IMR-90 (cell line): Measurements from ENCODE around the gene TGM6. TPM values are rescaled to one million over a fixed set of nuclear protein-coding genes. Genes with fewer than 3 reads are reported as not detected.

ENCODE experiments used
- ATAC-seq: fragments of 200-7000 bp; cut with Tn5 transposase; 2 replicates; pipeline ENCODE4 v1.9.1; 2020; ENCODE audit warnings: low read depth, mild to moderate bottlenecking, moderate library complexity
- BruUV-seq: library from RNA; stranded (reverse); fragments of 400-500 nt; replicated peaks from 2 replicates; lab custom pipeline; 2021; lab: Mats Ljungman, UMichigan
- CTCF ChIA-PET: fragments of 300-600 bp; formaldehyde crosslinking; extraction: SDS; loops from one replicate; lab custom pipeline; 2021; ENCODE audit warnings: antibody characterized with exemption; lab: Yijun Ruan, JAX
- POLR2A ChIA-PET: fragments of 300-600 bp; sonication (Branson Sonifier 250); formaldehyde crosslinking; loops from one replicate; lab custom pipeline; 2022; ENCODE audit warnings: antibody characterized with exemption; ENCODE audit not compliant: unreplicated experiment; lab: Charles Lee
- DNase-seq: peaks from one replicate; pipeline ENCODE4 v3.0.0; 2013
- H2AFZ ChIP-seq: replicated peaks from 2 replicates; pipeline ENCODE3; 2013; ENCODE audit warnings: low read length, mild to moderate bottlenecking; ENCODE audit not compliant: poor library complexity
- H2AK5ac ChIP-seq: 2 replicates; pipeline ENCODE4 v1.6.1; 2013; ENCODE audit warnings: low read depth, low read length, inconsistent platforms
- H2AK9ac ChIP-seq: replicated peaks from 2 replicates; pipeline ENCODE3; 2013; ENCODE audit warnings: mild to moderate bottlenecking, low read depth, low read length, moderate library complexity; ENCODE audit not compliant: poor library complexity
- H2BK120ac ChIP-seq: 2 replicates; pipeline ENCODE4 v1.6.1; 2013; ENCODE audit warnings: low read depth, low read length, inconsistent platforms
- H2BK15ac ChIP-seq: 3 replicates; pipeline ENCODE4 v1.6.1; 2013; ENCODE audit warnings: low read depth, low read length, inconsistent platforms
- H2BK20ac ChIP-seq: 2 replicates; pipeline ENCODE4 v1.6.1; 2013; ENCODE audit warnings: low read depth, mild to moderate bottlenecking, inconsistent platforms, low read length, moderate library complexity
- H2BK5ac ChIP-seq: 2 replicates; pipeline ENCODE4 v1.6.1; 2013; ENCODE audit warnings: mild to moderate bottlenecking, low read depth, low read length, inconsistent platforms; ENCODE audit not compliant: poor library complexity, severe bottlenecking
- H3K14ac ChIP-seq: replicated peaks from 2 replicates; pipeline ENCODE4 v1.6.1; 2013; ENCODE audit warnings: low read depth, low read length, inconsistent platforms
- H3K18ac ChIP-seq: 2 replicates; pipeline ENCODE4 v1.6.1; 2013; ENCODE audit warnings: low read depth, low read length, control low read depth
- H3K23ac ChIP-seq: 2 replicates; pipeline ENCODE4 v1.6.1; 2013; ENCODE audit warnings: low read depth, low read length, inconsistent platforms
- H3K27ac ChIP-seq: 2 replicates; pipeline ENCODE4 v1.5.1; 2013; ENCODE audit warnings: mild to moderate bottlenecking, control low read depth, low read length; ENCODE audit not compliant: insufficient read depth
- H3K27me3 ChIP-seq: 2 replicates; pipeline ENCODE4 v1.6.1; 2013; ENCODE audit warnings: low read length; ENCODE audit not compliant: control insufficient read depth, insufficient read depth
- H3K36me3 ChIP-seq: 2 replicates; pipeline ENCODE4 v1.6.1; 2013; ENCODE audit warnings: low read length, mixed read lengths; ENCODE audit not compliant: control insufficient read depth, insufficient read depth
- H3K4ac ChIP-seq: 2 replicates; pipeline ENCODE4 v1.6.1; 2013; ENCODE audit warnings: low read depth, low read length, inconsistent platforms
- H3K4me1 ChIP-seq: 2 replicates; pipeline ENCODE4 v1.6.1; 2013; ENCODE audit warnings: low read length, mixed read lengths; ENCODE audit not compliant: control insufficient read depth, insufficient read depth
- H3K4me2 ChIP-seq: 2 replicates; pipeline ENCODE4 v1.6.1; 2013; ENCODE audit warnings: low read depth, mild to moderate bottlenecking, control low read depth, low read length, moderate library complexity
- H3K4me3 ChIP-seq: 2 replicates; pipeline ENCODE4 v1.5.1; 2013; ENCODE audit warnings: low read depth, mild to moderate bottlenecking, control low read depth, low read length, moderate library complexity; ENCODE audit not compliant: insufficient read depth
- H3K56ac ChIP-seq: 2 replicates; pipeline ENCODE4 v1.6.1; 2013; ENCODE audit warnings: low read length, inconsistent platforms; ENCODE audit not compliant: insufficient read depth; ENCODE audit errors: extremely low read depth
- H3K79me1 ChIP-seq, 2 experiments: 2 replicates each; pipeline ENCODE4 v1.6.1; 2013; ENCODE audit warnings: low read length in 2 of 2, inconsistent platforms in 1 of 2, low read depth in 1 of 2
- H3K9ac ChIP-seq: 2 replicates; pipeline ENCODE4 v1.6.1; 2013; ENCODE audit warnings: low read depth, low read length, control low read depth
- H3K9me1 ChIP-seq: 2 replicates; pipeline ENCODE4 v1.6.1; 2013; ENCODE audit warnings: low read length, inconsistent platforms; ENCODE audit not compliant: insufficient read depth
- H3K9me3 ChIP-seq: 2 replicates; pipeline ENCODE4 v1.6.1; 2013; ENCODE audit warnings: low read length; ENCODE audit not compliant: control insufficient read depth, insufficient read depth
- H4K20me1 ChIP-seq: 2 replicates; pipeline ENCODE4 v1.6.1; 2013; ENCODE audit warnings: low read length, inconsistent platforms; ENCODE audit not compliant: insufficient read depth
- H4K5ac ChIP-seq: 2 replicates; pipeline ENCODE4 v1.6.1; 2013; ENCODE audit warnings: mild to moderate bottlenecking, low read depth, low read length, control low read depth
- H4K8ac ChIP-seq, 2 experiments: 2 replicates each; pipeline ENCODE4 v1.6.1; 2013; ENCODE audit warnings: low read depth in 2 of 2, low read length in 2 of 2, control low read depth in 1 of 2, inconsistent platforms in 1 of 2
- H4K91ac ChIP-seq: 2 replicates; pipeline ENCODE4 v1.6.1; 2013; ENCODE audit warnings: low read depth, low read length, inconsistent platforms; ENCODE audit not compliant: insufficient read depth
- BHLHE40 ChIP-seq: fragments of 150-350 bp; IDR thresholded peaks from 2 replicates; pipeline ENCODE4 v1.6.1; 2016; ENCODE audit warnings: mild to moderate bottlenecking, low read depth, low read length
- CHD1 ChIP-seq: IDR thresholded peaks from 2 replicates; pipeline ENCODE4 v1.6.1; 2012; ENCODE audit warnings: low read depth, low read length, improper control_type of control experiment
- FOS ChIP-seq: fragments of 150-350 bp; IDR thresholded peaks from 2 replicates; pipeline ENCODE4 v1.6.1; 2016; ENCODE audit warnings: low read depth, low read length
- MAFK ChIP-seq: IDR thresholded peaks from 2 replicates; pipeline ENCODE4 v1.6.1; 2012; ENCODE audit warnings: low read depth, low read length, improper control_type of control experiment
- MAZ ChIP-seq: IDR thresholded peaks from 2 replicates; pipeline ENCODE4 v1.6.1; 2012; ENCODE audit warnings: low read depth, mild to moderate bottlenecking, low read length, improper control_type of control experiment, moderate library complexity, borderline replicate concordance
- MXI1 ChIP-seq: IDR thresholded peaks from 2 replicates; pipeline ENCODE4 v1.6.1; 2012; ENCODE audit warnings: low read depth, mild to moderate bottlenecking, low read length, moderate library complexity, borderline replicate concordance
- RAD21 ChIP-seq: IDR thresholded peaks from 2 replicates; pipeline ENCODE4 v1.6.1; 2012; ENCODE audit warnings: low read length, improper control_type of control experiment
- RCOR1 ChIP-seq: IDR thresholded peaks from 2 replicates; pipeline ENCODE4 v1.6.1; 2012; ENCODE audit warnings: mild to moderate bottlenecking, low read length, improper control_type of control experiment; ENCODE audit not compliant: insufficient replicate concordance
- RFX5 ChIP-seq: IDR thresholded peaks from 2 replicates; pipeline ENCODE4 v1.8.0; 2012; ENCODE audit warnings: low read depth, mild to moderate bottlenecking, low read length, moderate library complexity
- SMC3 ChIP-seq: fragments of 150-350 bp; IDR thresholded peaks from 2 replicates; pipeline ENCODE4 v1.6.1; 2016; ENCODE audit warnings: low read depth, mild to moderate bottlenecking, antibody characterized with exemption, low read length, moderate library complexity
- WGBS, 2 experiments: methylation state at CpG; one replicate each; pipeline versions ENCODE4 v1.1.5 to v1.1.7; 2013; ENCODE audit warnings: missing lambda C conversion rate in 2 of 2; ENCODE audit not compliant: insufficient read length in 1 of 2; ENCODE audit errors: extremely low coverage in 2 of 2; 5-methylcytosine and 5-hydroxymethylcytosine counted together
- dilution Hi-C: fragments of 300-500 bp; cut with HindIII; formaldehyde crosslinking; loops from one replicate; pipeline ENCODE4 v1.14.3; 2018; ENCODE audit warnings: low sequenced_read_pairs; ENCODE audit not compliant: unreplicated experiment
- in situ Hi-C: fragments of 300-500 bp; cut with MboI; formaldehyde crosslinking; loops from 3 replicates; pipeline ENCODE4 v1.14.3; 2019; ENCODE audit warnings: low sequenced_read_pairs, inconsistent platforms, mixed read lengths
- intact Hi-C: fragments of 100-400 bp; cut with micrococcal nuclease; formaldehyde crosslinking; loops from 2 replicates; pipeline ENCODE4 v1.10.0; 2022
- polyA plus RNA-seq, 3 experiments: library from polyadenylated mRNA; depleted of rRNA; stranded (reverse); fragments of >200 nt; gene quantifications; 2 replicates each; pipeline ENCODE4 v1.2.3, GENCODE V29; 2012; ENCODE audit warnings: low replicate concordance in 1 of 3
- total RNA-seq: library from RNA; depleted of rRNA; stranded (reverse); fragments of >200 nt; gene quantifications from 2 replicates; pipeline ENCODE4 v1.2.3, GENCODE V29; 2012
- TF ChIP-seq, protein P1 (sequence below): fragments of 150-350 bp; IDR thresholded peaks from 2 replicates; pipeline ENCODE4 v1.6.1; 2017; ENCODE audit warnings: mild to moderate bottlenecking, antibody characterized with exemption, low read length, low read depth
- TF ChIP-seq, protein P2 (sequence below): fragments of 150-350 bp; IDR thresholded peaks from 2 replicates; pipeline ENCODE4 v1.6.1; 2016; ENCODE audit warnings: low read depth, mild to moderate bottlenecking, low read length, moderate library complexity, borderline replicate concordance
- TF ChIP-seq, protein P3 (sequence below): conservative IDR thresholded peaks from 2 replicates; pipeline ENCODE4 v1.5.1; 2012; ENCODE audit warnings: mild to moderate bottlenecking, low read depth, low read length, improper control_type of control experiment

The TGM6 gene
- total and polyA plus RNA-seq, 2 of the 4 experiments (the other 2 are of a cell fraction): not detected

DNA sequence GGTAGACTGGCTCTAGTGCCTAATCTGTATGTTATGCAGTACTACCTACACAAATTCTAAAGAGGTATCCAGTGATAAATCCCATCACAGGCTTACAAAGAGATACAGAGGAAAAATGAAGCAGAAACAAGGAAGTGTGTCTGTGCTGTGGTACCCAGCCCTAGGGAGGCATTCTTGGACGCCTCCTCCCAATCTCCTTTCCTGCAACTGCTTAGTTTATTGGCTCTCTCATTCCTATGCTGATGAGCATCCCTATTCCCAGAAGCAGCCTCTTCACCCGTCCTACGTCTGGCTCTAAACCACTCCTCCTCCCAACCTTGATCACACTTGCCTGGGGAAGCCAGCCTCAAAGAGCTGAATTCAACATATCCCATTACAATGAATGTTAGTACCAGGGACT lies 34.5 kb upstream of the TGM6 start:
- Histone ChIP-seq H4K5ac (no peak overlapping the region), H2BK15ac (no peak overlapping the region), H2AK9ac (no peak overlapping the region), H4K20me1 (no peaks in the 10 kb centered on the region), H4K8ac (no peak overlapping the region), H3K9me1 (no peaks in the 10 kb centered on the region), H2BK120ac (no peak overlapping the region), H3K23ac (no peak overlapping the region), H3K56ac (no peak overlapping the region), H3K18ac (no peak overlapping the region), H3K36me3 (no peaks in the 10 kb centered on the region), H2BK5ac (no peak overlapping the region), H3K4ac (no peak overlapping the region), H2AK5ac (no peak overlapping the region), H3K27me3 (no peaks in the 10 kb centered on the region; the same call in 1 of the 2 replicates), H3K4me3 (no peak overlapping the region), H2BK20ac (no peak overlapping the region), H3K9ac (no peak overlapping the region), H3K27ac (no peak overlapping the region), H3K4me2 (no peak overlapping the region), H3K9me3 (no peaks in the 10 kb centered on the region), H4K91ac (no peak overlapping the region), H3K79me1 (no peaks in the 10 kb centered on the region), H3K14ac (no peak overlapping the region), H2AFZ (no peak overlapping the region), H3K4me1 (no peaks in the 10 kb centered on the region)
- 40% methylated on average over 1 of the region's 3 CpGs; no CpG with 5 or more reads in 1 of the 2 experiments for WGBS, 2 experiments
- ChIA-PET CTCF (no interaction called here), POLR2A (no interaction called here)
- TF ChIP-seq, protein P1, sequence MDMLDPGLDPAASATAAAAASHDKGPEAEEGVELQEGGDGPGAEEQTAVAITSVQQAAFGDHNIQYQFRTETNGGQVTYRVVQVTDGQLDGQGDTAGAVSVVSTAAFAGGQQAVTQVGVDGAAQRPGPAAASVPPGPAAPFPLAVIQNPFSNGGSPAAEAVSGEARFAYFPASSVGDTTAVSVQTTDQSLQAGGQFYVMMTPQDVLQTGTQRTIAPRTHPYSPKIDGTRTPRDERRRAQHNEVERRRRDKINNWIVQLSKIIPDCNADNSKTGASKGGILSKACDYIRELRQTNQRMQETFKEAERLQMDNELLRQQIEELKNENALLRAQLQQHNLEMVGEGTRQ: no peak
- TF ChIP-seq, protein P2, sequence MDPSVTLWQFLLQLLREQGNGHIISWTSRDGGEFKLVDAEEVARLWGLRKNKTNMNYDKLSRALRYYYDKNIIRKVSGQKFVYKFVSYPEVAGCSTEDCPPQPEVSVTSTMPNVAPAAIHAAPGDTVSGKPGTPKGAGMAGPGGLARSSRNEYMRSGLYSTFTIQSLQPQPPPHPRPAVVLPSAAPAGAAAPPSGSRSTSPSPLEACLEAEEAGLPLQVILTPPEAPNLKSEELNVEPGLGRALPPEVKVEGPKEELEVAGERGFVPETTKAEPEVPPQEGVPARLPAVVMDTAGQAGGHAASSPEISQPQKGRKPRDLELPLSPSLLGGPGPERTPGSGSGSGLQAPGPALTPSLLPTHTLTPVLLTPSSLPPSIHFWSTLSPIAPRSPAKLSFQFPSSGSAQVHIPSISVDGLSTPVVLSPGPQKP: no peak
- TF ChIP-seq RFX5 (no peak), BHLHE40 (no peak), MAFK (no peak), CHD1 (no peak), SMC3 (no peak), MXI1 (no peak), FOS (no peak), RAD21 (no peak), MAZ (no peak), RCOR1 (no peak)
- TF ChIP-seq, protein P3, sequence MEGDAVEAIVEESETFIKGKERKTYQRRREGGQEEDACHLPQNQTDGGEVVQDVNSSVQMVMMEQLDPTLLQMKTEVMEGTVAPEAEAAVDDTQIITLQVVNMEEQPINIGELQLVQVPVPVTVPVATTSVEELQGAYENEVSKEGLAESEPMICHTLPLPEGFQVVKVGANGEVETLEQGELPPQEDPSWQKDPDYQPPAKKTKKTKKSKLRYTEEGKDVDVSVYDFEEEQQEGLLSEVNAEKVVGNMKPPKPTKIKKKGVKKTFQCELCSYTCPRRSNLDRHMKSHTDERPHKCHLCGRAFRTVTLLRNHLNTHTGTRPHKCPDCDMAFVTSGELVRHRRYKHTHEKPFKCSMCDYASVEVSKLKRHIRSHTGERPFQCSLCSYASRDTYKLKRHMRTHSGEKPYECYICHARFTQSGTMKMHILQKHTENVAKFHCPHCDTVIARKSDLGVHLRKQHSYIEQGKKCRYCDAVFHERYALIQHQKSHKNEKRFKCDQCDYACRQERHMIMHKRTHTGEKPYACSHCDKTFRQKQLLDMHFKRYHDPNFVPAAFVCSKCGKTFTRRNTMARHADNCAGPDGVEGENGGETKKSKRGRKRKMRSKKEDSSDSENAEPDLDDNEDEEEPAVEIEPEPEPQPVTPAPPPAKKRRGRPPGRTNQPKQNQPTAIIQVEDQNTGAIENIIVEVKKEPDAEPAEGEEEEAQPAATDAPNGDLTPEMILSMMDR: no peak
- DNase-seq: no peak
- no TSS peak for BruUV-seq
- dilution Hi-C loops (no loop called here), intact Hi-C loops (no loop called here), in situ Hi-C loops (no loop called here)
- ATAC-seq: no peak
